K562 (cell line): ENCODE measurements around the gene ZMIZ1. TPM values are rescaled to one million over a fixed set of nuclear protein-coding genes. Genes with fewer than 3 reads are reported as not detected.
A peak's percentile ranks its signal among the peaks of the same experiment; 100 is the strongest.

Source experiments
- AFF4 ChIP-seq: sonication (generic); formaldehyde crosslinking; IDR thresholded peaks from 2 replicates; pipeline ENCODE4 v1.8.0; 2023; ENCODE audit warnings: mild to moderate bottlenecking, missing genetic modification reagents
- ARNT ChIP-seq, 2 experiments: fragments of 450-650 bp; IDR thresholded peaks; 2 replicates each; pipeline ENCODE4 v1.6.1; 2016; ENCODE audit warnings: mild to moderate bottlenecking in 1 of 2
- CBX1 ChIP-seq: sonication (generic); IDR thresholded peaks from 2 replicates; pipeline ENCODE4 v1.6.1; 2016; ENCODE audit warnings: antibody characterized with exemption, low read depth, mild to moderate bottlenecking
- CCAR2 ChIP-seq: fragments of 200-400 bp; formaldehyde crosslinking; IDR thresholded peaks from 2 replicates; pipeline ENCODE4 v1.6.1; 2017; ENCODE audit warnings: mild to moderate bottlenecking, low read depth, low read length
- CHCHD3 ChIP-seq: fragments of 250-450 bp; sonication (Bioruptor Pico); IDR thresholded peaks from 2 replicates; pipeline ENCODE4 v2.1.2; 2022; ENCODE audit warnings: mild to moderate bottlenecking
- CHD4 ChIP-seq: fragments of 200-600 bp; sonication (generic); IDR thresholded peaks from 3 replicates; pipeline ENCODE4 v1.6.1; 2012; ENCODE audit warnings: low read depth, mild to moderate bottlenecking, mixed read lengths, low read length, inconsistent platforms; ENCODE audit not compliant: insufficient read depth, insufficient replicate concordance, poor library complexity, severe bottlenecking
- CREB1 ChIP-seq, 2 experiments: sonication (generic) in 1 of 2; formaldehyde crosslinking in 1 of 2; IDR thresholded peaks; 2 replicates each; pipeline versions ENCODE4 v1.6.1 to v1.8.0; 2012 to 2022; ENCODE audit warnings: inconsistent platforms in 1 of 2, mild to moderate bottlenecking in 1 of 2, missing genetic modification reagents in 1 of 2, moderate library complexity in 1 of 2
- ELF4 ChIP-seq: fragments of 450-650 bp; formaldehyde crosslinking; IDR thresholded peaks from 2 replicates; pipeline ENCODE4 v1.4.0; 2022; ENCODE audit warnings: missing genetic modification characterization
- ESRRA ChIP-seq: fragments of 450-650 bp; IDR thresholded peaks from 2 replicates; pipeline ENCODE4 v1.6.1; 2014; ENCODE audit warnings: low read depth, mild to moderate bottlenecking, moderate library complexity, borderline replicate concordance
- ETV6 ChIP-seq, 3 experiments: fragments of 150-350 bp in 1 of 3; sonication (generic) in 1 of 3; formaldehyde crosslinking in 1 of 3; IDR thresholded peaks; 2 replicates each; pipeline versions ENCODE4 v1.6.1 to v1.8.0; 2014 to 2022; ENCODE audit warnings: borderline replicate concordance in 2 of 3, low read depth in 2 of 3, antibody characterized with exemption in 1 of 3, low read length in 1 of 3, mild to moderate bottlenecking in 1 of 3, missing genetic modification reagents in 1 of 3
- HDAC2 ChIP-seq: fragments of 450-650 bp; IDR thresholded peaks from 2 replicates; pipeline ENCODE4 v1.6.1; 2016; ENCODE audit warnings: mild to moderate bottlenecking
- KLF1 ChIP-seq: fragments of 450-650 bp; IDR thresholded peaks from 2 replicates; pipeline ENCODE4 v1.6.1; 2016; ENCODE audit warnings: missing genetic modification characterization, missing compliant biosample characterization
- LCOR ChIP-seq: sonication (generic); formaldehyde crosslinking; IDR thresholded peaks from 2 replicates; pipeline ENCODE4 v1.8.0; 2022; ENCODE audit warnings: mild to moderate bottlenecking, missing genetic modification reagents
- LEF1 ChIP-seq: fragments of 450-650 bp; IDR thresholded peaks from 2 replicates; pipeline ENCODE4 v1.6.1; 2016; ENCODE audit warnings: mild to moderate bottlenecking
- MAFK ChIP-seq: IDR thresholded peaks from 2 replicates; pipeline ENCODE4 v1.6.1; 2011; ENCODE audit warnings: low read length, improper control_type of control experiment
- NCOA4 ChIP-seq: fragments of 450-650 bp; IDR thresholded peaks from 2 replicates; pipeline ENCODE4 v1.6.1; 2018; ENCODE audit warnings: mild to moderate bottlenecking; ENCODE audit not compliant: partially characterized antibody
- NEUROD1 ChIP-seq: fragments of 150-350 bp; IDR thresholded peaks from 2 replicates; pipeline ENCODE4 v1.6.1; 2014; ENCODE audit warnings: borderline replicate concordance, low read length, low read depth; ENCODE audit not compliant: partially characterized antibody
- NFRKB ChIP-seq: fragments of 450-650 bp; IDR thresholded peaks from 2 replicates; pipeline ENCODE4 v1.6.1; 2016; ENCODE audit warnings: low read depth
- PHB2 ChIP-seq: fragments of 450-650 bp; IDR thresholded peaks from 2 replicates; pipeline ENCODE4 v1.6.1; 2017; ENCODE audit warnings: low read depth
- POLR2G ChIP-seq: fragments of 200-400 bp; formaldehyde crosslinking; IDR thresholded peaks from 2 replicates; pipeline ENCODE4 v1.6.1; 2017; ENCODE audit warnings: low read depth, mild to moderate bottlenecking, antibody characterized with exemption, low read length, moderate library complexity
- PRMT5 ChIP-seq: sonication (generic); formaldehyde crosslinking; IDR thresholded peaks from 2 replicates; pipeline ENCODE4 v1.5.0; 2020; ENCODE audit warnings: missing genetic modification reagents
- SMARCA5 ChIP-seq: fragments of 450-650 bp; IDR thresholded peaks from 2 replicates; pipeline ENCODE4 v1.6.1; 2016
- TEAD1 ChIP-seq, 2 experiments: fragments of 450-650 bp in 1 of 2; sonication (generic) in 1 of 2; formaldehyde crosslinking; IDR thresholded peaks; 2 replicates each; pipeline versions ENCODE4 v1.4.0 to v1.8.0; 2020 to 2022; ENCODE audit warnings: mild to moderate bottlenecking in 2 of 2, missing genetic modification reagents in 1 of 2
- ZC3H8 ChIP-seq: fragments of 450-650 bp; IDR thresholded peaks from 2 replicates; pipeline ENCODE4 v1.6.1; 2017
- ZFP36 ChIP-seq: fragments of 150-350 bp; IDR thresholded peaks from 2 replicates; pipeline ENCODE4 v1.6.1; 2018; ENCODE audit warnings: low read length, low read depth; ENCODE audit not compliant: partially characterized antibody
- ZKSCAN3 ChIP-seq: fragments of 250-450 bp; sonication (Bioruptor Pico); IDR thresholded peaks from 2 replicates; pipeline ENCODE4 v1.4.0; 2020
- ZNF253 ChIP-seq: fragments of 250-450 bp; sonication (Bioruptor Pico); conservative IDR thresholded peaks from 2 replicates; pipeline ENCODE4 v1.6.1; 2021; ENCODE audit warnings: mild to moderate bottlenecking
- ZNF316 ChIP-seq: fragments of 450-650 bp; IDR thresholded peaks from 2 replicates; pipeline ENCODE4 v1.6.1; 2016
- ZNF79 ChIP-seq: fragments of 250-450 bp; sonication (Bioruptor Pico); IDR thresholded peaks from 2 replicates; pipeline ENCODE4 v1.4.0; 2020; ENCODE audit warnings: low read depth, mild to moderate bottlenecking, moderate library complexity
- polyA plus RNA-seq, 8 experiments: library from polyadenylated mRNA; depleted of rRNA in 4 of 8; stranded (reverse) in 5 of 8; unstranded in 3 of 8; fragments of >200 nt; fragmentation: Nextera tagmentation in 2 of 8; fragmentation: Illumina TruSeq in 1 of 8; extraction: Ambion mirVana in 2 of 8; extraction: Trizol in 1 of 8; gene quantifications; 2 replicates each; pipeline versions ENCODE4 v1.2.1 to v1.2.3, GENCODE V29; 2011 to 2014; ENCODE audit warnings: inconsistent platforms in 1 of 8, missing spikeins in 1 of 8
- total RNA-seq, 7 experiments: library from RNA; depleted of rRNA in 6 of 7; stranded (reverse); fragments of >200 nt in 6 of 7; fragmentation: Illumina TruSeq in 2 of 7; extraction: Trizol in 2 of 7; gene quantifications; 2 replicates each; pipeline versions ENCODE4 v1.2.1 to v1.2.3, GENCODE V29; 2011 to 2021; ENCODE audit warnings: low replicate concordance in 1 of 7

The ZMIZ1 gene
- total and polyA plus RNA-seq, 9 of the 15 experiments (the other 6 are each of a cell fraction or from before 2014, with no cell fraction given): 1.0 to 37.3 (median 4.3) TPM

GRCh38 chr10:79047584-79047874, 21.2 kb upstream of the ZMIZ1 start (continued):
- TF ChIP-seq ELF4 (CRISPR knock-in tag) (0 out of 2 replicates have a peak, but pooled peaks have one; percentile 74), ETV6 (IDR thresholded peaks at IDR 0.05; ENCODE audit: borderline replicate concordance in 1 of 2, low read depth in 2 of 2, low read length in 1 of 2) (no peak), ETV6 (CRISPR knock-in tag; IDR thresholded peaks at IDR 0.05; ENCODE audit: borderline replicate concordance) (no peak), ZFP36 (peak; percentile 87), KLF1 (tag) (no peak), POLR2G (no peak), ZNF79 (CRISPR knock-in tag) (no peak), HDAC2 (peak; percentile 74), CHD4 (peak; percentile 74), SMARCA5 (peak; percentile 91), PRMT5 (CRISPR knock-in tag) (no peak), CHCHD3 (CRISPR knock-in tag) (no peak), ESRRA (no peak), NCOA4 (no peak), AFF4 (CRISPR knock-in tag) (no peak), ZNF316 (no peak), CBX1 (peak; percentile 35), ZKSCAN3 (CRISPR knock-in tag) (no peak), PHB2 (no peak), CREB1 (IDR thresholded peaks at IDR 0.05) (no peak), CREB1 (CRISPR knock-in tag; IDR thresholded peaks at IDR 0.05) (no peak), ZC3H8 (no peak), LCOR (CRISPR knock-in tag) (no peak), CCAR2 (no peak), TEAD1 (CRISPR knock-in tag; IDR thresholded peaks at IDR 0.05) (0 out of 4 replicates have a peak, but pooled peaks of 1 of the 2 experiments have one; percentile 10), ARNT (IDR thresholded peaks at IDR 0.05) (peak in 1 of 2 experiments; percentile 15; a peak in 1 of 4 replicates), NEUROD1 (no peak), LEF1 (no peak), MAFK (no peak), ZNF253 (CRISPR knock-in tag) (no peak), NFRKB (no peak)
